HG03196 (cell line): ENCODE data around the gene AKR1D1.
"Not testable (repeated sequence)": the region's sequence is repeated elsewhere in the genome, so short reads cannot be mapped to it uniquely, and the experiment has no call there.

Source experiments
- ATAC-seq: cut with Tn5 transposase; IDR thresholded peaks from one replicate; pipeline ENCODE4 v1.9.1; 2021; ENCODE audit not compliant: unreplicated experiment

Gene AKR1D1

GRCh38 chr7:138120140-138120827, 44.0 kb downstream of the AKR1D1 start:
- ATAC-seq = no peak

DNA sequence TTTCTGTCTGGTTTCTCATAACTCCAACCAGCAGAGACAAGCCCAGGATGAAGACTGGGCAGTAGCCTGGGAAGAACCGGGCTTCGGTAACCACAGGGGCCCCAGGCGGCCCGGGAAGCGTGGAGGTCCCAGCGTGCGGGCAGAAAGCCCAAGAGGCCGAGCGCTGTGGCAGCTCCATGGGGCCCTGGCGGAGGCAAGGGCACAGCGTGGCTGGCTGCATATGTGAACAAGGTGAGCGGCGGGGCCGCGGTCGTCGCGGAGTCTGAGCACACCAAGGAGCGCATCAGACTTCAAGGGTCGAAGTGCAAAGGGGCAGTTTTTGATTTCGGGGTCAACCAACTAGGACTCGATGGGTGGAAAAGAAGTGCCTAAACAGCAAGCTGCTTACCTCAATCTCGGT, 45.9 kb downstream of the AKR1D1 start:
- no peak for ATAC-seq

DNA sequence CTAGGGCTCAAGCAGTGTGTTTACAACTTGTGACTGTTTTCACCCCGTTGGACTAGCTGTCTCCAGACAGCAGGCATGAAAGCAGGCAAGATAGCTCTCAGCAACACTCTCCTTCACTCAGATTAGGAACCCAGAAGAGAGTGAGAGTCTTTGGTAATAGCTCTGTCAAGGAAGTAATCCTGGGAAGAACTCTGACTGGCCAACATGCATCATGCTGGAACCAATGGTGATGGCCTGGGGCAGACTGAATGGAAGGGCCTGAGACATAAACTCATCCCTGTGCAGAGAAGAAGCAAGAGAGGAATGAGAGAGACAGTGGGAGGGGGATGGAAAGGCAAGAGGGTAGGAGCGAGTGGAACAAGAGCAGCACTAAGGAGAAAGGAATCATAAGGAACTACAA, 48.9 kb downstream of the AKR1D1 start:
- ATAC-seq = no peak

DNA sequence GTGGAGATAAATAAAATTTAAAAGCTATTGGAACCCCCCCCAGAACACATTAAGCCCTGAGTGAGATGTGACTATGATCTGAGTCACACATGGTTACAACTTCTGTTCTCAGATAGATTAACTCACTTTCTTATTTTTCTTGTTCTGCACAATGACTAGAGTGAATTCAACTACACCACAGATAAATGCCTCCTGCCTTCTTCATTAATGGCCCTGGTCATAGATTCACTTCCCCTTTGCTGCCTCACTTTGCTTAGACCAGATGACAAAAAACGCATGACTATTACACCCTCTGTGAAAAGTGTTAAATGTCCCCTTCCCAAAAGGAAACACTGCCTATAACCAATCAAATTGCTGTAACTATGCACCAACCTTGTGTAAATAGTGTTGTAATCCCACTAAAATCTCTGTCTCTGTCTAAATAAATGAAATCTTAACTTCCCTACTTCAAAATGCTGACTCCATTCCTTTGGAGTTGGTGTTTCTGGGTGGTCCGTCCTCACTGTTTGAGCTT, 49.4 kb downstream of the AKR1D1 start:
- no peak for ATAC-seq

GRCh38 chr7:138126928-138127327, 50.7 kb downstream of the AKR1D1 start:
- no peak for ATAC-seq

GRCh38 chr7:138127996-138128395, 51.7 kb downstream of the AKR1D1 start:
- ATAC-seq = no peak

- no peak for ATAC-seq
Measured at GRCh38 chr7:138129551-138130165, 53.4 kb downstream of the AKR1D1 start.

- ATAC-seq = no peak
Measured at GRCh38 chr7:138137423-138138171, 61.3 kb downstream of the AKR1D1 start.

- no peak for ATAC-seq
Measured at GRCh38 chr7:138138244-138138643, 62.0 kb downstream of the AKR1D1 start.

DNA sequence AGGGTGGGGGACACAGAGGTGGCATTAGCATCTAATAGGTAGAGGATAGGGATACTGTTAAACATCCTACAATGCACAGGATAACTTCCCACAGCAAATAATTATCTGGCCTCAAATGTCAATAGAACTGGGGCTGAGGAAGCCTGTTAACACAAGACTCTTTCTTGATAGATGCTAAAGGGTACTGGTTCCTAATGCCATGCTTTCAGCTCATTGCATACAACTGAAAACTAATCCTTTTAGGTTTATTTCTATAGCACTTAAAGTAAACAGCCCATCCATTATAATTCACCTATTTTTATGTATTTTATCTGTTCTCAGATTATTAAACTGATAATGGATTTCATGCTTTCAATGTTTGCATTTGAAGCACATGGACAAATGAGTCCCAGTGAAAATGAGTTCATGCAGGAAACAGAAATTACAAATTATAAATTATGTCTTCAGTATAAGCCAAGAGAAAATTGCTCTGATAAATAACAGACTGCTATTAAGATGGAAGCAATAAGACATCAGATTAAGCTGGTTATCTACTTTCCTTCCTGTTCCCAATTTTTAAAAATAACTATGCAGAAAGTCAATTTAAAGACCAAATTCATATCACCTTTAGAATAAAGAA, 66.4 kb downstream of the AKR1D1 start:
- ATAC-seq = no peak

DNA sequence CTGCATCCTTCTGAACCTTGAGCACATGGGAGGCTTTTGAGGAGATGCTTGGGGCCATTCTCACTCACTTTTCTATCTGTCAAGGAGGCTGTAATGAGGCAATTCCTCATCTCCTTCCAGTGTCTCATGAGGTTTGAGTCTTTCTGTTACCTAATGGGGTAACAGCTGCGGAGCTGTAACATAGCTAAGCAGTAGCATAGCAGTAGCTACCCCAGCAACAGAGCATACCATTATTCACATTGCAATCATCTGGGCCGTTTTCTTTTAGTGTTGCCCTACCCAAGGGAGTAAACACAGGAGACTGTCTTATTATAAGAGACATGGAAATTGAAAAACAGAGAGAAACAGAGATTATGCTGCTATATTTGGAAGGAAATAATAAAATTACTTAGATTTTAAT, 68.7 kb downstream of the AKR1D1 start:
- ATAC-seq = no peak

DNA sequence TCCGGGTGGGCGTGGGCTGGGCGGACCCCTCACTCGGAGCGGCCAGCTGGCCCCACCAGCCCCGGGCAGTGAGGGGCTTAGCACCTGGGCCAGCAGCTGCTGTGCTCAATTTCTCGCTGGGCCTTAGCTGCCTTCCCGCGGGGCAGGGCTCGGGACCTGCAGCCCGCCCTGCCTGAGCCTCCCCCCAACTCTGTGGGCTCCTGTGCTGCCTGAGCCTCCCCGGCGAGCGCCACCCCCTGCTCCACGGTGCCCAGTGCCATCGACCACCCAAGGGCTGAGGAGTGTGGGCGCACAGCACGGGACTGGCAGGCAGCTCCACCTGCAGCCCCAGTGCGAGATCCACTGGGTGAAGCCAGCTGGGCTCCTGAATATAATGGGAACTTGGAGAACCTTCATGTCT, 70.0 kb downstream of the AKR1D1 start:
- not testable (repeated sequence) for ATAC-seq

GRCh38 chr7:138146757-138147734, 70.8 kb downstream of the AKR1D1 start:
- ATAC-seq = not testable (repeated sequence)

DNA sequence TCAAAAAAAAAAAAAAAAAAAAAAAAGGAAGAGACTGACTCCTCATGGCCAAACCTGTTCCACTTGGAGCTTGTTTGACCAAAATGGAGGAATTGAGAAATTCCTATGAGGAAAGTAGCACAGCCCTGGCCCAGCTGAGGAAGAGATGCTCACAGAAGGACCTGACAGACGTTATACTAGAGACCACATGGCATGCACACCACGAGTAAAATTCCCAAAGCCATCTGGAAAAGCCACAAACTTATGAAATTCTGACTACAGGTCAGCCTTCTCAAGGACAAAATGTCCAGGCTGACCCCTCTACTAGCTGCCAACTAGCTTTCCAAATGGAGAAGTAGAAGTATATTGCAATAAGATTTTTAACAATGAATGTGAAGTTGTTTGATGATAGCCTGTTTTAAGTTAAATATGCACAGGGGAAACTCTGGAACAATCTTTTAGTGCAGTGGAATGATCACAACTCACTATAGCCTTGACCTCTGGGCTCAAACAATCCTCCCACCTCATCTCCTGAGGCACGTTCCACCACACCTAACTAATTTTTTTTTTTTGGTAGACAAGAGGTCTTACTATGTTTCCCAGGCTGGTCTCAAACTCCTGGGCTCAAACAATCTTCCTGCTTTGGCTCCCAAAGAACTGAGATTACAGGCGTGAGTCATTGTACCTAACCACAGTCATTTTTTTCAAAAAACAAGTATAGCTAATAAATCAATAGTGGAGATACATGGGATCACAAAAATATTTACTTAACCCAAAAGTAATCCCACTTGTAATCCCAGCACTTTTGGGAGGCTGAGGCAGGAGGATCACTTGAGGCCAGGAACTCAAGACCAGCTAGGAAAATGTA, 75.7 kb downstream of the AKR1D1 start:
- ATAC-seq = no peak

DNA sequence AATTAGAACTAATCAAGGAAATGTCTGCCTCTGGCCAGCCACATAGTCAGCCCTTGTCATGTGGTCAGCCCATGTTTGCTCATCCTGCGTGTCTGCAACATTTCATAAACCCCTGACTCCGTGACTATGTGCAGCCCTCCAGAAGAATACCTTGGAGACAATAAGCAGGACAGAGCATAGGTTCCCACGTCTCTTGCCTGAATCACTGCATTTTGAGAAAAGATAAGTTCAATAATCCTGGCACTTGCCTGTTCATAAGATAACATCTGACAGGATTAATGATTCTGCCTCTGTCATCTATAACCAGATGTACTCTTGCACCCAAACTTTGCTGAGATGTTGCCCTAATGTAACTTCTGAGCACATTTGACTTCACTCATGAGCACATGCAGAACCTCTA, 78.4 kb downstream of the AKR1D1 start:
- ATAC-seq = no peak

DNA sequence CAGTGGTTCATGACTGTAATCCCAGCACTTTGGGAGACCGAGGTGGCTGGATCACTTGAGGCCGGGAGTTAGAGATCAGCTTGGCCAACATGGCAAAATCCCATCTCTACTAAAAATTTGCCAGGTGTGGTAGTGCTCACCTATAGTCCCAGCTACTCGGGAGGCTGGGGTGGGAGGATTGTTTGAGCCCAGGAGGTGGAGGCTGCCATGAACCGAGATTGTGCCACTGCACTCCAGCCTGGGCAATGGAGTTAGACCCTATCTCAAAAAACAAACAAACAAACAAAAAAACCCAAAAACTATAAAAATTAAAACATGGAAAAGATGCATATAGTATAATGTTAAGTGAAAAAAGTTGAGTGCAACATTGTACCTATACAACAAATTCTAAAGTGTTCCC, 81.4 kb downstream of the AKR1D1 start:
- no peak for ATAC-seq

DNA sequence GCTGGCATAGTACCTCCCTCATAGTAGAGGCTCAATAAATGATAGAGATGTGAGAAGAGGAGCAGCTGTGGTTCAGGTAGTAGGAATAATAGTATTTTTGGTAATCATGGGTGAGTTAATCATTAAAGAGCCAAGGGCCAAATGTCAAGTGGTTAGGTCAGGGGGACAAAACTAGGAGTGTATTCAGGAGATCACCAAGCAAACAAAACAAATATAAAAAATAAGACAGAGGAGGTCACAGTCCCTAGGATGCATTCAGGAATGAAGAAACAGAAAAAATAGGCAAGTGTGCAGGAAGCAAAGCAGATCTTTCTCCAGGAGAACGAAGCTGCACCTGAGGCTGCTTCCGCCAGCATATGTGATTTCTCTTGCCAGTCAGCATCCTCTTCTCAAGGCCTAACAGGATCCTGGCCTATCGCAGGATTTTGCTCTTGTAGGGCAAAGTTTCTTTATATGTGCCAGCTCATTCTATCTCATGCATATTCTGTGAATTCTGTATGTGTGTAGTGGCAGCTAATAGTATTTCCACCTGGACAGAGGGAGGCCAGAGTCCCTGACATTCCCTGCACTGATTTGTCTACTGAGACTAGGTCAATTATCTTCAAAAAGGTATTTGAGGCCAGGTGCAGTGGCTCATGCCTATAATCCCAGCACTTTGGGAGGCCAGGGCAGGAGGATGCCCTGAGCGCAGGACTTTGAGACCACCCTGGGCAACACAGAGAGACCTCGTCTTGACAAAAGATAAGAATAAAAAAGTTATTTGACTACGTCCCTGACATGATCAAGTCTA, 82.7 kb downstream of the AKR1D1 start:
- ATAC-seq = no peak

DNA sequence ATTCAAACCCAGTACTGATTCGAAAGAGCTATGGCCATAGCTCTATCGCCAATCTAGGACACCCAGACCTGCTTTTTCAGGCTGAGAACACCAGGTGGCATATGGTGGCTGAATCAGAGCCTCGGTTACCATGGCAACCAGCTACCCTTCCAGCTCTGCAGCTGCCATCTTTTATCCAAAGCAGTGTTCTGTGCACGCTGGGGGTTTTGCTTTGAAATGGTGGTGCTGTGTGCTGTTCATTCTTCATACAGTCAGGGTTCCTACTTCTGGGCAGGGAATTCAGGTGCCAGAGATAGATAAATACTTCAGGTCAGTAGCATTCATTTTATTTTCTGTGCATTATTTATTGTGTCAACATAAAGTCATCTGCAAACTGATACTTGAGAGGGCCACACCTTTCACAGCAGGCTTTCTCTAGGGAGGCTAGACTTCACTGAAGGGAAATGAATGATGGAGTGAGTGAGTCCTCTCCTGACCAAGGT, 85.4 kb downstream of the AKR1D1 start:
- ATAC-seq = peak; percentile 99

- no peak for ATAC-seq
Measured at GRCh38 chr7:138162236-138162635, 86.0 kb downstream of the AKR1D1 start.
